OCI-LY1 (cell line): Measurements from ENCODE around the gene CENPA.

Experiments
- H2AFZ ChIP-seq: fragments of 200-600 bp; sonication (generic), shearing (Covaris generic); 2 replicates; pipeline ENCODE4 v1.6.0; 2014; ENCODE audit warnings: antibody characterized with exemption, mild to moderate bottlenecking, low read length
- H3F3A ChIP-seq: fragments of 200-600 bp; sonication (generic), shearing (Covaris generic); 2 replicates; pipeline ENCODE4 v1.6.0; 2014; ENCODE audit warnings: mild to moderate bottlenecking, antibody characterized with exemption, low read length, moderate library complexity; ENCODE audit not compliant: insufficient read depth
- H3K27ac ChIP-seq: fragments of 200-600 bp; sonication (generic); 2 replicates; pipeline ENCODE4 v1.5.1; 2014; ENCODE audit warnings: low read length, mixed run types, mild to moderate bottlenecking, low read depth; ENCODE audit not compliant: poor library complexity, severe bottlenecking
- H3K27me3 ChIP-seq: fragments of 200-600 bp; sonication (generic); 2 replicates; pipeline ENCODE4 v1.6.0; 2014; ENCODE audit warnings: antibody characterized with exemption, mild to moderate bottlenecking, low read length, moderate library complexity; ENCODE audit not compliant: insufficient read depth
- H3K36me3 ChIP-seq: fragments of 200-600 bp; sonication (generic); 2 replicates; pipeline ENCODE4 v1.6.1; 2014; ENCODE audit warnings: mild to moderate bottlenecking, antibody characterized with exemption, low read length, moderate library complexity, mixed read lengths; ENCODE audit not compliant: insufficient read depth
- H3K4me1 ChIP-seq: fragments of 200-600 bp; sonication (generic); 2 replicates; pipeline ENCODE4 v1.5.1; 2014; ENCODE audit warnings: mild to moderate bottlenecking, low read length, moderate library complexity; ENCODE audit not compliant: insufficient read depth, severe bottlenecking
- H3K4me2 ChIP-seq: fragments of 200-600 bp; sonication (generic), shearing (Covaris generic); 2 replicates; pipeline ENCODE4 v1.6.1; 2014; ENCODE audit warnings: low read length
- H3K4me3 ChIP-seq: fragments of 200-600 bp; sonication (generic); 2 replicates; pipeline ENCODE4 v1.5.1; 2014; ENCODE audit warnings: low read length, low read depth, mild to moderate bottlenecking, mixed read lengths; ENCODE audit not compliant: poor library complexity, severe bottlenecking
- H3K79me2 ChIP-seq: fragments of 200-600 bp; shearing (Covaris generic); 2 replicates; pipeline ENCODE4 v1.6.1; 2016; ENCODE audit warnings: mixed run types, low read length, mixed read lengths; ENCODE audit not compliant: insufficient read depth
- H3K9ac ChIP-seq: fragments of 200-600 bp; sonication (generic), shearing (Covaris generic); 2 replicates; pipeline ENCODE4 v1.6.1; 2014; ENCODE audit warnings: mild to moderate bottlenecking, low read length, mixed read lengths
- H3K9me2 ChIP-seq: fragments of 200-600 bp; sonication (generic), shearing (Covaris generic); 2 replicates; pipeline ENCODE4 v1.6.1; 2014; ENCODE audit warnings: low read depth, mild to moderate bottlenecking, low read length, mixed read lengths
- H3K9me3 ChIP-seq: fragments of 200-600 bp; shearing (Covaris generic); 2 replicates; pipeline ENCODE4 v1.6.1; 2014; ENCODE audit warnings: low read length, mixed read lengths
- H4K20me1 ChIP-seq: fragments of 200-600 bp; sonication (generic), shearing (Covaris generic); 2 replicates; pipeline ENCODE4 v1.6.0; 2016; ENCODE audit warnings: mild to moderate bottlenecking, low read length; ENCODE audit not compliant: insufficient read depth
- EZH2 ChIP-seq: fragments of 200-600 bp; sonication (generic), shearing (Covaris generic); IDR thresholded peaks from 2 replicates; pipeline ENCODE4 v1.8.0; 2017; ENCODE audit warnings: borderline replicate concordance, mixed run types, mild to moderate bottlenecking, antibody characterized with exemption, low read length, moderate library complexity, mixed read lengths
- TF ChIP-seq, protein P1 (sequence below): fragments of 200-600 bp; sonication (generic), shearing (Covaris generic); IDR thresholded peaks from 2 replicates; pipeline ENCODE4 v1.5.1; 2017; ENCODE audit warnings: mild to moderate bottlenecking, antibody characterized with exemption, low read length, moderate library complexity, mixed read lengths

The CENPA gene

DNA sequence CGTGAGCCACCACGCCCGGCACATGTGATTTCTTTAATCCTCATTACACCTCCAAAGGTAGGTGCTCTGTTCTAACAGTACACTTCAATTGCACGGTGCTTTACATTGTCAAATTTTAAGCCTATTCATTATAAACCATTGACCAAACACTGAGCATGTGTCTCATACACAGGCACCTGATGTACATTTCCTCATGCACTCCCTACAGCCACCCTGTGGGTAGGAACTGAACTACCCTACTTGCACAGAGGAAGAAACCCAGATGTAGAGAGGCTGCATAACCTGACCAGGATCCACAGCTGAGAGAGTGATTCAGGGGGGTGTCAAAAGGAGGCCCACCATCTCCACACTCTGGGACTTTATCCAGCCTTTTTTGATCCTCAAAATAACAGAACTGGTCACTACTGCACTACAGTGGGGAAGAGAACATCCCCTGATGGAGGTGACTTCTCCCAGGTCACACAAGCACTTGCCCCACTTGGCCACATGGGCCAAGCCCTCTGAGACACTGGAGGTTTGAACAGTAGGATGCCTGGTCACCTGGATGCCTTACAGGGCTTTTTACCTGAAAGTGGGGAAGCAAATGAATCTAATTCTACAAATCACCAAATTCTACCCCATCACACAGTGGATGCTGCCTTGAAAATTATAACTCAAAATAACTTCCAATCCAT, 55.2 kb downstream of the CENPA start:
- no peak overlapping the region for H3K4me2 ChIP-seq
- no peak overlapping the region for H3K27ac ChIP-seq
- no peaks in the 10 kb centered on the region for H3K4me1 ChIP-seq
- H2AFZ ChIP-seq: no peak overlapping the region
- H3K79me2 ChIP-seq: no peaks in the 10 kb centered on the region
- TF ChIP-seq EZH2: no peak
- TF ChIP-seq, protein P1, sequence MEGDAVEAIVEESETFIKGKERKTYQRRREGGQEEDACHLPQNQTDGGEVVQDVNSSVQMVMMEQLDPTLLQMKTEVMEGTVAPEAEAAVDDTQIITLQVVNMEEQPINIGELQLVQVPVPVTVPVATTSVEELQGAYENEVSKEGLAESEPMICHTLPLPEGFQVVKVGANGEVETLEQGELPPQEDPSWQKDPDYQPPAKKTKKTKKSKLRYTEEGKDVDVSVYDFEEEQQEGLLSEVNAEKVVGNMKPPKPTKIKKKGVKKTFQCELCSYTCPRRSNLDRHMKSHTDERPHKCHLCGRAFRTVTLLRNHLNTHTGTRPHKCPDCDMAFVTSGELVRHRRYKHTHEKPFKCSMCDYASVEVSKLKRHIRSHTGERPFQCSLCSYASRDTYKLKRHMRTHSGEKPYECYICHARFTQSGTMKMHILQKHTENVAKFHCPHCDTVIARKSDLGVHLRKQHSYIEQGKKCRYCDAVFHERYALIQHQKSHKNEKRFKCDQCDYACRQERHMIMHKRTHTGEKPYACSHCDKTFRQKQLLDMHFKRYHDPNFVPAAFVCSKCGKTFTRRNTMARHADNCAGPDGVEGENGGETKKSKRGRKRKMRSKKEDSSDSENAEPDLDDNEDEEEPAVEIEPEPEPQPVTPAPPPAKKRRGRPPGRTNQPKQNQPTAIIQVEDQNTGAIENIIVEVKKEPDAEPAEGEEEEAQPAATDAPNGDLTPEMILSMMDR: no peak
- no peaks in the 10 kb centered on the region for H3F3A ChIP-seq
- no peak overlapping the region for H3K4me3 ChIP-seq
- H3K9ac ChIP-seq: no peak overlapping the region
- H4K20me1 ChIP-seq: no peaks in the 10 kb centered on the region
- no peaks in the 10 kb centered on the region for H3K9me3 ChIP-seq
- H3K36me3 ChIP-seq: no peaks in the 10 kb centered on the region
- no peaks in the 10 kb centered on the region for H3K27me3 ChIP-seq
- no peaks in the 10 kb centered on the region for H3K9me2 ChIP-seq

DNA sequence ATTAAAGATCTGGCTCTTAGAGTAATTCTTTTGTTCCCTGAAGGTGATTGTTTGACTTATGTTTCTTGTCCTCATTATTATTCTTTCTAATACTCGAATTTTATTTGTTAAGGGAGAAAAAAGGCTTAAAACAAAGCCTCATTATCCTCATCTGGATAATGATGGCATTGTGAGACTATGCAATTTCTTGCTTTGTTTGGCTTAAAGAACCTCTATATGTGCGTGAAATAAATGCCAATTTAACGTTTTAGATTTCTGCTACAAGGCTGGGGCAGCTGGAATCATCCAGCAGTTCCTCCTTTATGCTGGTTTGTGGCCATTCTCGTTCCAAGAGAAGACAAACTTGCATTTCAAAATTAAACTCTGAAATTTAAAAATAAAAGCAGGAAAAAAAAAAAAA, 57.2 kb downstream of the CENPA start:
- H4K20me1 ChIP-seq: no peaks in the 10 kb centered on the region
- H3K4me1 ChIP-seq: no peaks in the 10 kb centered on the region
- H3K4me3 ChIP-seq: no peak overlapping the region
- no peaks in the 10 kb centered on the region for H3K27me3 ChIP-seq
- H3K27ac ChIP-seq: no peak overlapping the region
- no peak overlapping the region for H2AFZ ChIP-seq
- no peak overlapping the region for H3K9ac ChIP-seq
- H3K36me3 ChIP-seq: no peaks in the 10 kb centered on the region
- no peak for TF ChIP-seq EZH2
- TF ChIP-seq, protein P1: no peak
- no peaks in the 10 kb centered on the region for H3K79me2 ChIP-seq
- no peaks in the 10 kb centered on the region for H3K9me2 ChIP-seq
- no peaks in the 10 kb centered on the region for H3K9me3 ChIP-seq
- no peak overlapping the region for H3K4me2 ChIP-seq
- no peaks in the 10 kb centered on the region for H3F3A ChIP-seq
